Ascending aorta (tissue), 2 donors: ENCODE measurements around the gene RCSD1. TPM values are rescaled to one million over a fixed set of nuclear protein-coding genes. Genes with fewer than 3 reads are reported as not detected.

Source experiments
- DNase-seq, 2 donors: peaks; one replicate each; pipeline ENCODE4 v3.0.0-alpha.2; 2019; ENCODE audit warnings: low spot score in 2 of 2
- H3K27ac ChIP-seq, 2 donors: fragments of 200-600 bp; sonication (generic); one replicate each; pipeline ENCODE4 v1.5.1; 2016 to 2017; ENCODE audit warnings: mild to moderate bottlenecking in 1 of 2
- H3K27me3 ChIP-seq: fragments of 200-600 bp; sonication (generic); one replicate; pipeline ENCODE4 v1.5.1; 2017
- H3K36me3 ChIP-seq, 2 donors: fragments of 200-600 bp; sonication (generic); one replicate each; pipeline ENCODE4 v1.5.1; 2016
- H3K4me1 ChIP-seq, 2 donors: fragments of 200-600 bp; sonication (generic); one replicate each; pipeline ENCODE4 v1.5.1; 2016 to 2017; ENCODE audit warnings: mild to moderate bottlenecking in 1 of 2
- H3K4me3 ChIP-seq, 2 donors: fragments of 200-600 bp; sonication (generic); one replicate each; pipeline ENCODE4 v1.5.1; 2016 to 2017; ENCODE audit warnings: mild to moderate bottlenecking in 1 of 2
- H3K9me3 ChIP-seq, 2 donors: fragments of 200-600 bp; sonication (generic); one replicate each; pipeline ENCODE4 v1.5.1; 2016
- CTCF ChIP-seq, 3 experiments: fragments of 200-600 bp in 2 of 3; fragments of 450-650 bp in 1 of 3; sonication (generic) in 2 of 3; IDR thresholded peaks; one replicate each; pipeline ENCODE4 v1.5.1; 2016 to 2019; ENCODE audit warnings: antibody characterized with exemption in 3 of 3, mild to moderate bottlenecking in 1 of 3, moderate library complexity in 1 of 3
- intact Hi-C: fragments of 100-400 bp; cut with DNase I; formaldehyde crosslinking; loops from one replicate; pipeline ENCODE4 v1.15.1; 2023
- total RNA-seq: library from RNA; depleted of rRNA; stranded (reverse); fragments of >200 nt; gene quantifications from one replicate; pipeline ENCODE4 v1.1.0, GENCODE V29; 2016

Gene RCSD1
- total RNA-seq, 1 donor from 2014 or later, result 36.8 TPM

GRCh38 chr1:167689567-167689920, 59.5 kb downstream of the RCSD1 start:
- H3K4me3 ChIP-seq, result no peak overlapping the region
- H3K9me3 ChIP-seq, result no peaks in the 10 kb centered on the region
- DNase-seq, result no peak
- H3K27ac ChIP-seq, result no peak overlapping the region
- no peak for TF ChIP-seq CTCF (IDR thresholded peaks at IDR 0.05)
- no peaks in the 10 kb centered on the region for H3K36me3 ChIP-seq
- no peaks in the 10 kb centered on the region for H3K27me3 ChIP-seq
- peaks cover 4 to 5% of the 10 kb centered on the region in 2 donors for H3K4me1 ChIP-seq
- intact Hi-C loops, result loop anchor here (5.0 to 10.0 kb wide), 3 partner anchors 132 to 622 kb away; no protein-coding TSS in a partner anchor

DNA sequence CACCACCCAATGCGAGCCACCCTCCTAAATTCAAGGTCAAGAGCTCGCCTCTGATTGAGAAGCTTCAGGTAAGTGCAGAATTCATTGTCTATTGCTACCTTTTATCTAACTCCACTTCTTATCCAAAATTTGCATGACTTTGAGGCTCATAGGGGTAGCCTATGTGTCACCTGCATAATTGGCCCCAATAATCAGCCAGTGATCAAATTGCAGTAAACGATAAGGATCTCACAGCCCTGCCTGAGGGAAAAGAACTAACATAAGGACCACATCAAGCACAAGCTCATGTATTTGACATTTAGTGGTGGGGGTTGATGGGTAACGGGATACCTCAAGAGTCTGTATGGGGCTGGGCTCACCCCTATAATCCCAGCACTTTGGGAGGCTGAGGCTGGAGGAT, 60.0 kb downstream of the RCSD1 start:
- no peak for DNase-seq
- H3K27ac ChIP-seq, result no peak overlapping the region
- no peaks in the 10 kb centered on the region for H3K36me3 ChIP-seq
- no peak for TF ChIP-seq CTCF (IDR thresholded peaks at IDR 0.05)
- peaks cover 4 to 5% of the 10 kb centered on the region in 2 donors for H3K4me1 ChIP-seq
- H3K27me3 ChIP-seq, result no peaks in the 10 kb centered on the region
- no peaks in the 10 kb centered on the region for H3K9me3 ChIP-seq
- no peak overlapping the region for H3K4me3 ChIP-seq
- intact Hi-C loops, result no loop called here

GRCh38 chr1:167693425-167694045, 63.5 kb downstream of the RCSD1 start:
- Histone ChIP-seq H3K4me1 (peaks cover 0 to 10% of the 10 kb centered on the region in 2 donors), H3K27me3 (no peaks in the 10 kb centered on the region), H3K27ac (no peak overlapping the region), H3K36me3 (no peaks in the 10 kb centered on the region), H3K9me3 (no peaks in the 10 kb centered on the region), H3K4me3 (no peak overlapping the region)
- no peak for DNase-seq
- intact Hi-C loops, result no loop called here
- no peak for TF ChIP-seq CTCF (IDR thresholded peaks at IDR 0.05)

- intact Hi-C loops, result no loop called here
- H3K9me3 ChIP-seq, result no peaks in the 10 kb centered on the region
- peaks cover 0 to 12% of the 10 kb centered on the region in 2 donors for H3K4me1 ChIP-seq
- H3K27me3 ChIP-seq, result no peaks in the 10 kb centered on the region
- no peak for TF ChIP-seq CTCF (IDR thresholded peaks at IDR 0.05)
- no peak overlapping the region for H3K27ac ChIP-seq
- no peaks in the 10 kb centered on the region for H3K36me3 ChIP-seq
- no peak overlapping the region for H3K4me3 ChIP-seq
- no peak for DNase-seq
Measured at GRCh38 chr1:167694691-167695090, 64.7 kb downstream of the RCSD1 start.

- H3K4me3 ChIP-seq, result no peak overlapping the region
- TF ChIP-seq CTCF (IDR thresholded peaks at IDR 0.05), result no peak
- DNase-seq, result no peak
- H3K36me3 ChIP-seq, result no peaks in the 10 kb centered on the region
- H3K9me3 ChIP-seq, result no peaks in the 10 kb centered on the region
- H3K4me1 ChIP-seq, result peaks cover 0 to 12% of the 10 kb centered on the region in 2 donors
- no peak overlapping the region for H3K27ac ChIP-seq
- intact Hi-C loops, result no loop called here
- H3K27me3 ChIP-seq, result no peaks in the 10 kb centered on the region
Measured at GRCh38 chr1:167695147-167695546, 65.1 kb downstream of the RCSD1 start.
